Breast epithelium (tissue), 3 donors: ENCODE results near the gene MON2.

ENCODE experiments used
- CTCF ChIP-seq, 3 donors: fragments of 450-650 bp; IDR thresholded peaks; one replicate each; pipeline ENCODE4 v1.5.1; 2016 to 2017; ENCODE audit warnings: antibody characterized with exemption in 3 of 3, mild to moderate bottlenecking in 3 of 3, moderate library complexity in 3 of 3
- POLR2A ChIP-seq: fragments of 450-650 bp; IDR thresholded peaks from one replicate; pipeline ENCODE4 v1.6.1; 2016; ENCODE audit warnings: antibody characterized with exemption, mild to moderate bottlenecking, moderate library complexity
- POLR2AphosphoS5 ChIP-seq, 3 donors: sonication (generic); formaldehyde crosslinking; IDR thresholded peaks; one replicate each; pipeline ENCODE4 v1.6.1; 2017; ENCODE audit warnings: antibody characterized with exemption in 3 of 3

- TF ChIP-seq POLR2A, result no peak
- TF ChIP-seq CTCF (IDR thresholded peaks at IDR 0.05), result peak in 2 of 3 donors; percentile 13 to 41
- peak; percentile 43 to 67 (median 45) for TF ChIP-seq POLR2AphosphoS5 (IDR thresholded peaks at IDR 0.05)
These were observed 165.1 kb downstream of the MON2 start for GRCh38 chr12:62631471-62632410.
